ENCODE results near the gene ZSWIM5.
"Not testable (repeated sequence)": the region's sequence is repeated elsewhere in the genome, so short reads cannot be mapped to it uniquely, and the experiment has no call there.

The ZSWIM5 gene

DNA sequence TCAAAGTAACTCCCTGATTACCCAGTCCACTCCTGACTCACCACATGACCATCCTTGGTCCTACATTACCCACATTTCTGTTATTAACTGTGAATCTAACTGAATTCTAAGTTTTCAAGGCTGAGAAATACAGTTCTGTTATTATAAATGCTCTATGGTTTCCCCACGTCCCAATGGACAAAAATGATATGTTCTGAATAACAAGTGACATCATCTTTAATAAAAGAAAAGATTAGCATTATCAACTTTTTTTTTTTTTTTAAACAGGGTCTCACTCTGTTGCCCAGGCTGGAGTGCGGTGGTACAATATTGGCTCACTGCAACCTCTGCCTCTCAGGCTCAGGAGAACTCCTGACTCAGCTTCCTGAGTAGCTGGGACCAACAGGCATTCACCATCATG is 59.6 kb downstream of the ZSWIM5 start:
- no peak for DNase-seq (ENCODE audit: low read depth in 2 of 2)

DNA sequence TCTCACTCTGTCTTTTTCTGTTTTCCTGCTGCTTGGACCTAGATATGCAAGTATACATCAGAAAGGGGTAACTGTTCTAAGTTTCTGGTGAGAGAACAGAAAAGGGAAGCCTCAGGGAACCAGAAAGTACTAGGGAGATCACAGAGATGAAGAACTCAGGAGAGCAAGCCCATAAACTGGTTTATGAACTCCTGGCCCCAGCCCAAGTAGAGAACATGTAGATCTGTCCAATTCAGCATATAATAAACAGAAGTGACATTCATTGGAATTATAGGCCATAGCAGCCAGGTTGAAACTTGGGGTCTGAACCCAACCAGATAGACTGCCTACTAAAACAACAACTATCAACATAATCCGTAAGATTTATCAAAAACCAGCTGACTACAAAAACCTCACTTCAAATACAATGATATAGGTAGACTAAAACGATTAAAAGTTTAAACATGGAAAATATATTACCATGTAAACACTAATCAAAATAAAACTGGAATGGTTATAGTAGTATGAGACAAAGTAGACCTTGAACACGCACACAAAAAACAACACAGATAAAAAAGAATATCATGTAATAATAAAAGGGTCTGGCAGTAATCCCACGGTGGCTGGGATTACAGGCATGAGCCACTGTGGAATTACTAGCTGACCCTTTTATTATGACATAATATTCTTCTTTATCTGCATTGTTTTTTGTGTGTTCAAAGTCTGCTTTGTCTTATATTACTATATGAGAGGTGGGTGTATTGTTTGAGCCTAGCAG is 65.0 kb downstream of the ZSWIM5 start:
- no peak for DNase-seq (ENCODE audit: low read depth in 2 of 2)

DNA sequence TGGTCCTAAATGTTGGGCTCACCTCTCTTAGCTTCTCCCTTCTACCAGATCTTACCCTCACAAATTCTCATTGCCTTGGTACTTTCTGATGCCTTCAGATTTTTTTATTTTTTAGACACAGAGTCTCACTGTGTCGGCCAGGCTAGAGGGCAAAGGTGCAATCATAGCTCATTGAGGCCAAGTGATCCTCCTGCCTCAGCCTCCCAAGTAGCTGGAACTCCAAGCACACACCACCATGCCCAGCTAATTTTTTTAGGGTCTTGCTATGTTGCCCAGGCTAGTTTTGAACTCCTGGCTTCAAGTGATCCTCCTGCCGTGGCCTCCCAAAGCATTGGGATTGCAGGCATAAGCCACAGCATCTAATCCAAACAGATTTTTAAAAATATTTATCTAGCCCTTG is 69.4 kb downstream of the ZSWIM5 start:
- no peak for DNase-seq (ENCODE audit: low read depth in 2 of 2)

DNA sequence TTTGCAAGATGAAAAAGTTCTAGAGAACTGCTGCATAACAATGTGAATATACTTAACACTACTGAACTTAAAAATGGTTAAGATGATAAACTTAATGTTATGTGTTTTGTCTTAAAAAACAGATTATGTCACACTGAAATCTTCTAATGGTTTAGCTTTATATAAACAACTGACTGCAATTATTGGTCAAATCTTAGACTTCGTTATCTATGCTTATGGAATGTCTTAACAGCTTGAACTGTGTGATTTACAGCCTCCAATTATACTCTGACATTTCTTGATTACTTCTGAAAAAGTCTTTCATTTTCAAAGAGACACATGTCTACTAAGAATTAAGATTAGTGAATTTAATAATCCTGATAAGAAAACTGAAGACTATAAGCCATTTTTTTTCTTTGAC is 71.1 kb downstream of the ZSWIM5 start:
- DNase-seq (ENCODE audit: low read depth in 2 of 2) = no peak

DNA sequence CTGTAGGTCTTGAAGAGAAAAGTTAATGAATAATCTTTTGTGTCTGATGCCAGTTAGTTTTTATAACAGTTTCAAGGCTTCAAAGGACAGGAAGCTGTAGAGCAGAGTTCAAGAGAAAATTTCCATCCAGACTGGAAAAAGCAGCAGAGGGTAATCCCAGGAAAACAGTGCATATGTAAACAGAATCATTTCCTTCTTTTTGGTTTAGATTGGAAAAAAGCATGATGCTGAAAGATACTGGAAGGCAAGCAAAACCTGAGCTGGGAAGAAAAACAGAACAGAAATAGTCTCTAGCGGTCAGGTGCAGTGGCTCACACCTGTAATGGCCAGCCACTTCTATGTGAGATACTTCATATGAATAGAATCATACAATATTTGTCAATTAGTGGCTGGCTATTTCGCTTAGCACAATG is 71.9 kb downstream of the ZSWIM5 start:
- DNase-seq (ENCODE audit: low read depth in 2 of 2) = no peak

DNA sequence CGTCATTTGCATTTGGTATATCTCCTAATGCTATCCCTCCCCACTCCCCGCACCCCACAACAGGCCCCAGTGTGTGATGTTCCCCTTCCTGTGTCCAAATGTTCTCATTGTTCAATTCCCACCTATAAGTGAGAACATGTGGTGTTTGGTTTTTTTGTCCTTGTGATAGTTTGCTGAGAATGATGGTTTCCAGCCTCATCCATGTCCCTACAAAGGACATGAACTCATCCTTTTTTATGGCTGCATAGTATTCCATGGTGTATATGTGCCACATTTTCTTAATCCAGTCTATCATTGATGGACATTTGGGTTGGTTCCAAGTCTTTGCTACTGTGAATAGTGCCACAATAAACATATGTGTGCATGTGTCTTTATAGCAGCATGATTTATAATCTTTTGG is 73.7 kb downstream of the ZSWIM5 start:
- DNase-seq (ENCODE audit: low read depth in 2 of 2) = not testable (repeated sequence)

DNA sequence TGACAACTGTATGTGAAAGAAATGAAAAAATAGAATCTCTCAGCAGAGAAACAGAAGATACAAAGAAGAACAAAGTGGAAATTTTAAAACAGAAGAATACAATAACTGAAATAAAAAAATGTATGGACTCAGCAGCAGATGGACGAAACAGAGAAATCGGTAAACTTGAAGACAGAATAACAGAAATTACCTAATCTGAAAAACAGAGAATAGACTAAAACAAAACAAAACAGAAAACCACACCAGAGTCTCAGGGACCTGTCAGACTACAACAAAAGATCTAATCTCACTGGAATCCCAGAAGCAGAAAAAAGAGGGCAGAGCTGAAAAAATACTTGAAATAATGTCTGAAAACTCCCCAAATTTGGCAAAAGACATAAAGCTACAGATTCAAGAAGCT is 83.0 kb downstream of the ZSWIM5 start:
- no peak for DNase-seq (ENCODE audit: low read depth in 2 of 2)

DNA sequence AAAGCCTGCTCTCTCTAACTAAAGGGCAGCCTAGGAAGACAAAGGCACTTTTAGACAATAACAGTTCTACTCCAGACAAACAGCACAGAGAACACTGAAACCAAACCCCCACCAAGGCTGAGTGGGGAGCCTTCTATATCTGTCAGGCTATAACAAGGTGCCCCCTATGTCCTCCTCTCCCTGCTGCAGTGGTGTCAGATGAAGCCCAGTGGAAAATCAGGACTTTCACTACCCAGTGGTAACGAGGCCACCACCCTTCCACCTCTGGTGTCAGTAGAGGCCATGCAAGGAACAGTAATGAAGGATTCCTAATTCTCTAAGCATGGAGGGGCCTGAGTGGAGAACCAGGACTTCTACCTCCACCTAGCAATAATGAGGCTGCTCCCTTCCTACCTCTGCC is 83.7 kb downstream of the ZSWIM5 start:
- no peak for DNase-seq (ENCODE audit: low read depth in 2 of 2)

DNA sequence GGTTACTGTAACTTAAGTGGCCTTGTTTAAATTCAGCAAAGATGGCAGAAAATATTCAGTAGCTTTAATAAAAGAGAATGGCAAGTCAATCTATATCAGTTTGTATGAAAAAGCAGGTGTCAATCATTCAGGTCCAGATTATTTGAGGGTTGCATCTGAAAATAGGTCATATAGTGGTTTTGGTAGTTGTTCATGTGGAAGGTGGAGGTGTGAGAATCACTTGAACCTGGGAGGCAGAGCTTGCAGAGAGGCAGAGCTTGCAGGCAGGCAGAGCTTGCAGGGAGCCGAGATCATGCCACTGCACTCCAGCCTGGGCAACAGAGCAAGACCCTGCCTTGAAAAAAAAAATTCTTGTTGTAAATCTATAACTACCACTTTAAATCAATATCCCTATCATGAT is 88.6 kb downstream of the ZSWIM5 start:
- no peak for DNase-seq (ENCODE audit: low read depth in 2 of 2)

DNA sequence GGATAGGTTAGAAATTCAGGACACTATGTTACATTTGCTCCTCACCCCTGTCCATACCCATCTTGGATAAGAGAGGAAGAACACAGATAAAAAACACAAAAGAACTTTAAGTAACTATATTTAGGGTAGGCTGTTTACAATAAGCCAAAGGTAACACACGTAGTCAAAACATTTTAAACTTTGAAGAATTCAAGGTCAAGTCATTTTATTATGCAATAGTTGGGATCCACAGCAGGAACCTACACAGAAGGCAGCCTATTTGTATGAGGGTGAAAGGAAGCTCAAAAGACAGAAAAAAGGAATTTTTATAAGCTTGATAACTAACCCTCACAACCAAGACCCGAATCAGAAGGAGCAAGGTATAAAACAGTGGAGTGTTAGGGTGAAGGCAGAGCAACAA is 89.6 kb downstream of the ZSWIM5 start:
- no peak for DNase-seq (ENCODE audit: low read depth in 2 of 2)

DNA sequence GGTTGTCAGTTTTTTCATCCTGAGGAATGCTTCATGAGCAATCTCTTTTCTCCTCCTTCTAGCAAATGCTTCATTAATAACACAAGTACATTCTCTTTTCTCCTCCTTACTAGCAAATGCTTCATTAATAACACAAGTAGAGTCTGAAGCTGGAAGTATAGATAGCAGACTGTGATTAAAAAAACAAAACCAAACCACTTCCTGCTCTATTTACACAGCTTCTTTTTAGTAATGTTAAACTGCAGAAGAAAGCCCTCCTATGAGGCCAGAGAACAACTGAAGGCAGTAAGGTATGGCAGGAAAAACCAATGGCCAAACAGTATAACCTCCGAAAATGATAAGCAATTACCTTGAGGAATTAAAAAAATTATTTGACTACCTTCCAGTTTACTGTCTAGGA is 90.1 kb downstream of the ZSWIM5 start:
- no peak for DNase-seq (ENCODE audit: low read depth in 2 of 2)

DNA sequence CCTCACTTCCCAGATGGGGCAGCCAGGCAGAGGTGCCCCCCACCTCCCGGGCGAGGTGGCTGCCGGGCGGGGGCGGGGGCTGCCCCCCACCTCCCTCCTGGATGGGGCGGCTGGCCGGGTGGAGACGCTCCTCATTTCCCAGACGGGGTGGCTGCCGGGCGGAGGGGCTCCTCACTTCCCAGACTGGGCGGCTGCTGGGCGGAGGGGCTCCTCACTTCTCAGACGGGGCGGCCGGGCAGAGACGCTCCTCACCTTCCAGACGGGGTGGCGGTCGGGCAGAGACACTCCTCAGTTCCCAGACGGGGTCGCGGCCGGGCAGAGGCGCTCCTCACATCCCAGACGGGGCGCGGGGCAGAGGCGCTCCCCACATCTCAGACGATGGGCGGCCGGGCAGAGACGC is 91.2 kb downstream of the ZSWIM5 start:
- DNase-seq (ENCODE audit: low read depth in 2 of 2) = not testable (repeated sequence)

DNA sequence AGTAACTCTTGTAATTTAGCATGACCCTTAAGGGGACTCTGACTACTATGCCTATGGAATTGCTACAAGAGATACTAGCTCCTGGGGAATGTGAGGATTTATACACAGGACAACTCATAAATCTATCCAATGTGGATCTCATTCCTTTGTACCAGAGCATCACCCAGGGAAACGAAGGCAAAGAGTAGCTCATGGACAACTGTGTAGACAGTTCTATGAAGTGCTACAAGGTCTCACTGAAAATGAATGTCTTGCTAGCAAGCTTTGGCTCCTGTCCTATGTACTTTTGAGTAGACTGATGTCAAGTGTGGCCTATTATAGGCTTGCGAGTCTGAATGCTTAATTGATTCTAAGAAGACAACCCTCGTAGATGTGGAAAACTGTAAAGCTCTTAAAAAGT is 93.7 kb downstream of the ZSWIM5 start:
- DNase-seq (ENCODE audit: low read depth in 2 of 2) = no peak

DNA sequence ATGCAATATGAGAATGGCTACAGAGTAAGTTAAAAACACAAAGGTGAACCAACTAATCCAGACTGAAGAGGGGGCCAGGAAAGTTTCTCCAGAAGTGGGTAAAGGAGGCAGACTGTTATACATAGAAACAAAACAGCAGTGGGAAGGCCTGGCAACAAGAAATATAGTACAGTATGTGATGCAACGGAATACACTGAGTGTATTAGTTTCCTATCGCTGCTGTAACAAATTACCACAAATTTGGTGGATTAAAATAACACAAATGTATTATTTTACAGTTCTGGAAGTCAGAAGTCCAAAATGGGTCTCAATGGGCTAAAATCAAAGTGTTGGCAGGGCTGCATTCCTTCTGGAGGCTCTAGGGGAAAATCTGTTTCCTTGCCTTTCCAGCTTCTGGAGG is 95.2 kb downstream of the ZSWIM5 start:
- DNase-seq (ENCODE audit: low read depth in 2 of 2) = no peak

DNA sequence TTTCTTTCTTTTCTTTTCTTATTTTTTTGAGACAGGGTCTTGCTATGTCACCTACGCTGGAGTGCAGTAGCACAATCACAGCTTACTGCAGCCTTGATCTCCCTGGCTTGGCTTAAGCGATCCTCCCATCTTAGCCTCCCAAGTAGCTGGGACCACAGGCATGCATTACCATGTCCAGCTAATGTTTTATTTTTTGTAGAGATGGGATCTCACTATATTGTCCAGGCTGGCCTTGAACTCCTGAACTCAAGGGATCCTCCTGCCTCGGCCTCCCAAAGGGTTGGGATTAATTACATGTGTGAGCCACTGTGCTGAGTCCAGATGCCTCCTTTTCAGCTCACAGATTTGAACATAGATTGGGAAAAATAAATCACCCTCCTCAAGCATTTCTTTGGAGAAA is 98.6 kb downstream of the ZSWIM5 start:
- DNase-seq (ENCODE audit: low read depth in 2 of 2) = no peak

DNA sequence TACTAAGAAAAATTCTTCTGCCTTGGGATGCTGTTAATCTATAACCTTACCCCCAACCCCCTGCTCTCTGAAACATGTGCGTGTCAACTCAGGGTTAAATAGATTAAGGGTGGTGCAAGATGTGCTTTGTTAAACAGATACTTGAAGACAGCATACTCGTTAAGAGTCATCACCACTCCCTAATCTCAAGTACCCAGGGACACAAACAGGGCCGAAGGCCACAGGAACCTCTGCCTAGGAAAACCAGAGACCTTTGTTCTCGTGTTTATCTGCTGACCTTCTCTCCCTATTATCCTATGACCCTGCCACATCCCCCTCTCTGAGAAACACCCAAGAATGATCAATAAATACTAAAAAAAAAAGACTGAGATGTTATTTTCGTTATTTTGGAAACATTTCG is 99.5 kb downstream of the ZSWIM5 start:
- DNase-seq (ENCODE audit: low read depth in 2 of 2) = not testable (repeated sequence)

DNA sequence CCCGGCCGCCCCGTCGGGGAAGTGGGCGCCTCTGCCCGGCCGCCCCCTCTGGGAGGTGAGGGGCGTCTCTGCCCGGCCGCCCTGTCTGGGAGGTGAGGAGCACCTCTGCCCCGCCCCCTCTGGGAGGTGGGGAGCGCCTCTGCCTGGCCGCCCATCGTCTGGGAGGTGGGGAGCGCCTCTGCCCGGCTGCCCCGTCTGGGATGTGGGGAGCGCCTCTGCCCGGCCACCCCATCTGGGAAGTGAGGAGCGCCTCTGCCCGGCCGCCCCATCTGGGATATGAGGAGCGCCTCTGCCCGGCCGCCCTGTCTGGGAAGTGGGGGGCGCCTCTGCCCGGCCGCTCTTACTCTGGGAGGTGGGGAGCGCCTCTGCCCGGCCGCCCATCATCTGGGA is 100.3 kb downstream of the ZSWIM5 start:
- DNase-seq (ENCODE audit: low read depth in 2 of 2) = not testable (repeated sequence)

DNA sequence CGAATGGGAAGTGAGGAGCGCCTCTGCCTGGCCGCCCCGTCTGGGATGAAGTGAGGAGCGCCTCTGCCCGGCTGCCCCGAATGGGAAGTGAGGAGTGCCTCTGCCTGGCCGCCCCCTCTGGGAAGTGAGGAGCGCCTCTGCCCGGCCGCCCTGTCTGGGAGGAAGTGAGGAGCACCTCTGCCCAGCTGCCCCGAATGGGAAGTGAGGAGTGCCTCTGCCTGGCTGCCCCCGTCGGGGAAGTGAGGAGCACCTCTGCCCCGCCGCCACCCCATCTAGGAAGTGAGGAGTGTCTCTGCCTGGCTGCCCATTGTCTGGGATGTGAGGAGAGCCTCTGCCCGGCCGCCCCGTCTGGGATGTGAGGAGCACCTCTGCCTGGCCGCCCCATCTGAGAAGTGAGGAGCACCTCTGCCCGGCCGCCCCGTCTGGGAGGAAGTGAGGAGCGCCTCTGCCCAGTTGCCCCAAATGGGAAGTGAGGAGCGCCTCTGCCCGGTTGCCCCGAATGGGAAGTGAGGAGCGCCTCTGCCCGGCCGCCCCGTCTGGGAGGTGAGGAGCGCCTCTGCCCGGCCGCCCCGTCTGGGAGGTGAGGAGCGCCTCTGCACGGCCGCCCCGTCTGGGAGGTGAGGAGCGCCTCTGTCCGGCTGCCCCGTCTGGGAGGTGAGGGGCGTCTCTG is 100.8 kb downstream of the ZSWIM5 start:
- not testable (repeated sequence) for DNase-seq (ENCODE audit: low read depth in 2 of 2)

DNA sequence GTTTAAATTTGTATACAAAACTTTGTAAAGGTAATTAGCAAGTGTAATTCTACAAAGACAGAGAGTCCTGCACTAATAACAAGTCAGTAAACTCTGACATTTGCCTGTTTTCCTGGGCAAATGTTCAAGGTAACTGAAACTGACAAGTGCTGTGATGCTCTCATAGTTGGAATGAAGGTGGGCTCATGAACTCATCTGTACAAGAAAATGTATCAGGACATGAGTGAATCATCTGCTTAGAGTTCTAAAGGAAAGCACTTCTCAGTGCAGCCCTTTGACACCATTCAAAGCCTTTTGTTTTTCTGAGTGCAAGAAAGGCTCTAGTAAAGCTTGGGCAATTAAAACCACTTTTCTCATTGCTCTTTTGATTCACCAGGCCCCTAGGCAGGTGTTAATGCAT is 102.9 kb downstream of the ZSWIM5 start:
- no peak for DNase-seq (ENCODE audit: low read depth in 2 of 2)

DNA sequence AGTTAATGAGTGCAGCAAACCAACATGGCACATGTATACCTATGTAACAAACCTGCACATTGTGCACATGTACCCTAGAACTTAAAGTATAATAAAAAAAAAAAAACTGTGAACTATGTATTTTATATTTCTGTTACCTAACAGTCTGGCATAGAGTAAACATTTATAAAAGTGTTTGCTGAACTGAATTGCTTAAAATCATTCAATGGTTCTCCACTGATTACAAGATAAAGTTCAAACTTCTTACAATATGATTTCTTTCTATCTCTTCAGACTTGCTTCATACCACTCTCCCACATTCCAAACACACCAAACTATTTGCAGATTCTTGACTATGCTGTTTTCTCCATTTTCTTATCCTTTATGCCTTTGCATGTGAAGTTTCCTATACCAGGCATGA is 104.5 kb downstream of the ZSWIM5 start:
- DNase-seq (ENCODE audit: low read depth in 2 of 2) = no peak

DNA sequence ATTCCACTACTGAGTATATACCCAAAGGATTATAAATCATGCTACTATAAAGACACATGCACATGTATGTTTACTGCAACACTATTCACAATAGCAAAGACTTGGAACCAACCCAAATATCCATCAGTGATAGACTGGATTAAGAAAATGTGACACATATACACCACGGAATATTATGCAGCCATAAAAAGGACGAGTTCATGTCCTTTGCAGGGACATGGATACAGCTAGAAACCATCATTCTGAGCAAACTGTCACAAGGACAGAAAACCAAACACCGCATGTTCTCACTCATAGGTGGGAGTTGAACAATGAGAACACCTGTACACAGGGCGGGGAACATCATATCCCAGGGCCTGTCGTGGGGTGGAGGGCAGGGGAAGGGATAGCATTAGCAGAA is 104.9 kb downstream of the ZSWIM5 start:
- not testable (repeated sequence) for DNase-seq (ENCODE audit: low read depth in 2 of 2)

DNA sequence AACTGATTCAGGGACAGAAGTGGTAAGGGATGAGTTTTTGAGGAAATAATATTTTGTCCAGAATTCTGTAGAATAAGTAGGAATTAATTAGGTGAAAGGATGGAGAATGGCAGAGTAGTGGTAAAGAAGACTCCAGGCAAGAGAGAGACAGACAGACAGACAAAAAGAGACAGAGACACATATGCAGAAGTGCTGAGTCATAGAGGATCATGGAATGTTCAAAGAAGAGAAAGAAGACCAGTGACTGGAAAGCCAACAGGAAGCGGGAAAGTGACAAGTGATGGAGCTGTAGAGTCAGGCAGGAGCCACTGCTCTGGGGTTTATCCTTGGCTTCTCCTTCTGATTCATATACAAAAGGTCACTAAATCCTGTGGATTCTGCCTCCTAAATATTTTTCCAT is 108.5 kb downstream of the ZSWIM5 start:
- DNase-seq (ENCODE audit: low read depth in 2 of 2) = no peak

DNA sequence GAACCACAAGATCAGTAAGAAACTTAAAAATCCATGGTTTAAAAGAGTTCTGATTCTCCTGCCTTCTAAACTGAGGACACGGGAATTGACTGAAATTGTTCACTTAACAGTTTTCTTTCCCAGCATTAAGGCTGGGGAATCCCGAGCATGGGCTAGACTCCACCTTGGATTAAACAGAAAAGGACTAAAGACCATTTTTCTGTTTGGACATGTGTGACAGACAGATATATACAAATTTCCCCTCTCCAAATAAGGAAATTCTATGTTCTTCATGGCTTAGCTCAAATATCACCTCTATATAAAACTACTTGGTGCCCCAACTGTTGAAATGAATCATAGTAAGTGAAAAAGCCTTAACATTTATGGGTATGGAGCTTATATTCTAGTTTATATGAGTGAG is 109.3 kb downstream of the ZSWIM5 start:
- no peak for DNase-seq (ENCODE audit: low read depth in 2 of 2)

DNA sequence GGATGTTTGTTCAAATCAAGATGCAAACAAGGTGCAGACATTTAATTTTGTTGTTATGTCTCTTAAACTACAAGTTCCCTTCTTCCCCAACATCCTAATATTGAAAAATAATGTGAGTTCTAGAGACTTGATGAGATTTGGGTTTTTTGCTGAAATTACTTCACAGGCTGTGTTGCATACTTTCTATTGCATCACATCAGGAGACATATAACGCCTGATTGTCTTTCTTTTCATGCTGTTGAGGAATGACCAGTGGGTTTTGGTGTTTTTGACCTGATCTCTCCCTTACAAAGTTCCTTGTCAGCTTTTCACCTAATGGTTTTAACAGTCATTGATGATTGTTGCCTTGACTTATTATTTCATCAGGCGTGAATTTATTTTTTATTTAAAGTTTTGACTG is 111.0 kb downstream of the ZSWIM5 start:
- DNase-seq (ENCODE audit: low read depth in 2 of 2) = no peak
